ENCODE results near the gene PEMT. TPM values are rescaled to one million over a fixed set of nuclear protein-coding genes. Genes with fewer than 3 reads are reported as not detected.

Gene PEMT
- total and polyA plus RNA-seq, 9 of the 15 experiments (the other 6 are each of a cell fraction or from before 2014, with no cell fraction given) = 1.4 to 36.4 (median 13.6) TPM

DNA sequence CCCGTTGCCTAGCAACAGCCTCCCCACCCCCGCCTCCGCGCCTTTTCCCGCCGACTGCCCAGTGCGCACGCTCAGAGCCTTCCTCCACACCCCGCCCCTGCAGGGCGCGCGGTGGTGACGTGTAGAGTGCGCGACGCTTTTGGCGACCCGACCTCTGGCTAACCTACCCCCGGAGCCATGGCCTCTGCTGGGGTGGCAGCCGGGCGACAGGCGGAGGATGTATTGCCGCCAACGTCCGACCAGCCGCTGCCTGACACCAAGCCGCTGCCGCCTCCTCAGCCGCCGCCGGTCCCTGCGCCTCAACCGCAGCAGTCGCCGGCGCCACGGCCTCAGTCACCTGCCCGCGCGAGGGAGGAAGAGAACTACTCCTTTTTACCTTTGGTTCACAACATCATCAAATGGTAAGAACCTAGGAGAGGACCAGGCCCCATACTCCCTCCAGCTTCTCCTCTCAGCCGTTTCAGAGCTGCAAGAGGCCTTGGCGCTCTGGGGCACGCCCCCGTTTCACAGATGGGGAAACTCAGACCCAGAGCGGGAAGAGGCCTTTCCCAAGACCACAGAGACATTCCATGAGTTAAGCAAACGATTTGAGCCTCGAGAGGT lies 114.5 kb downstream of the PEMT start, which contains the start of gene MED9 (continued):
- TF ChIP-seq HCFC1 (IDR thresholded peaks at IDR 0.05; ENCODE audit: low read depth, low read length) (peak; percentile 83), SRSF1 (IDR thresholded peaks at IDR 0.05; ENCODE audit: low read depth, low read length) (no peak), CHD1 (IDR thresholded peaks at IDR 0.05; ENCODE audit: low read length) (no peak), CBX3 (IDR thresholded peaks at IDR 0.05; ENCODE audit: borderline replicate concordance in 1 of 2, low read length in 2 of 2) (no peak), CHAMP1 (IDR thresholded peaks at IDR 0.05) (no peak), ZNF324 (CRISPR knock-in tag; IDR thresholded peaks at IDR 0.05) (no peak), ZBTB34 (CRISPR knock-in tag; IDR thresholded peaks at IDR 0.05) (no peak), ZNF79 (CRISPR knock-in tag; IDR thresholded peaks at IDR 0.05; ENCODE audit: low read depth) (no peak), ZNF41 (CRISPR knock-in tag; conservative IDR thresholded peaks at IDR 0.05) (no peak)
- TF ChIP-seq, protein P1, sequence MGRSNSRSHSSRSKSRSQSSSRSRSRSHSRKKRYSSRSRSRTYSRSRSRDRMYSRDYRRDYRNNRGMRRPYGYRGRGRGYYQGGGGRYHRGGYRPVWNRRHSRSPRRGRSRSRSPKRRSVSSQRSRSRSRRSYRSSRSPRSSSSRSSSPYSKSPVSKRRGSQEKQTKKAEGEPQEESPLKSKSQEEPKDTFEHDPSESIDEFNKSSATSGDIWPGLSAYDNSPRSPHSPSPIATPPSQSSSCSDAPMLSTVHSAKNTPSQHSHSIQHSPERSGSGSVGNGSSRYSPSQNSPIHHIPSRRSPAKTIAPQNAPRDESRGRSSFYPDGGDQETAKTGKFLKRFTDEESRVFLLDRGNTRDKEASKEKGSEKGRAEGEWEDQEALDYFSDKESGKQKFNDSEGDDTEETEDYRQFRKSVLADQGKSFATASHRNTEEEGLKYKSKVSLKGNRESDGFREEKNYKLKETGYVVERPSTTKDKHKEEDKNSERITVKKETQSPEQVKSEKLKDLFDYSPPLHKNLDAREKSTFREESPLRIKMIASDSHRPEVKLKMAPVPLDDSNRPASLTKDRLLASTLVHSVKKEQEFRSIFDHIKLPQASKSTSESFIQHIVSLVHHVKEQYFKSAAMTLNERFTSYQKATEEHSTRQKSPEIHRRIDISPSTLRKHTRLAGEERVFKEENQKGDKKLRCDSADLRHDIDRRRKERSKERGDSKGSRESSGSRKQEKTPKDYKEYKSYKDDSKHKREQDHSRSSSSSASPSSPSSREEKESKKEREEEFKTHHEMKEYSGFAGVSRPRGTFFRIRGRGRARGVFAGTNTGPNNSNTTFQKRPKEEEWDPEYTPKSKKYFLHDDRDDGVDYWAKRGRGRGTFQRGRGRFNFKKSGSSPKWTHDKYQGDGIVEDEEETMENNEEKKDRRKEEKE (IDR thresholded peaks at IDR 0.05; ENCODE audit: borderline replicate concordance in 1 of 2, control insufficient read depth in 1 of 2, low read depth in 2 of 2, low read length in 1 of 2) = no peak
- TF ChIP-seq, protein P2, sequence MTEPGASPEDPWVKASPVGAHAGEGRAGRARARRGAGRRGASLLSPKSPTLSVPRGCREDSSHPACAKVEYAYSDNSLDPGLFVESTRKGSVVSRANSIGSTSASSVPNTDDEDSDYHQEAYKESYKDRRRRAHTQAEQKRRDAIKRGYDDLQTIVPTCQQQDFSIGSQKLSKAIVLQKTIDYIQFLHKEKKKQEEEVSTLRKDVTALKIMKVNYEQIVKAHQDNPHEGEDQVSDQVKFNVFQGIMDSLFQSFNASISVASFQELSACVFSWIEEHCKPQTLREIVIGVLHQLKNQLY (CRISPR knock-in tag; conservative IDR thresholded peaks at IDR 0.05) = no peak
- TF ChIP-seq, protein P3, sequence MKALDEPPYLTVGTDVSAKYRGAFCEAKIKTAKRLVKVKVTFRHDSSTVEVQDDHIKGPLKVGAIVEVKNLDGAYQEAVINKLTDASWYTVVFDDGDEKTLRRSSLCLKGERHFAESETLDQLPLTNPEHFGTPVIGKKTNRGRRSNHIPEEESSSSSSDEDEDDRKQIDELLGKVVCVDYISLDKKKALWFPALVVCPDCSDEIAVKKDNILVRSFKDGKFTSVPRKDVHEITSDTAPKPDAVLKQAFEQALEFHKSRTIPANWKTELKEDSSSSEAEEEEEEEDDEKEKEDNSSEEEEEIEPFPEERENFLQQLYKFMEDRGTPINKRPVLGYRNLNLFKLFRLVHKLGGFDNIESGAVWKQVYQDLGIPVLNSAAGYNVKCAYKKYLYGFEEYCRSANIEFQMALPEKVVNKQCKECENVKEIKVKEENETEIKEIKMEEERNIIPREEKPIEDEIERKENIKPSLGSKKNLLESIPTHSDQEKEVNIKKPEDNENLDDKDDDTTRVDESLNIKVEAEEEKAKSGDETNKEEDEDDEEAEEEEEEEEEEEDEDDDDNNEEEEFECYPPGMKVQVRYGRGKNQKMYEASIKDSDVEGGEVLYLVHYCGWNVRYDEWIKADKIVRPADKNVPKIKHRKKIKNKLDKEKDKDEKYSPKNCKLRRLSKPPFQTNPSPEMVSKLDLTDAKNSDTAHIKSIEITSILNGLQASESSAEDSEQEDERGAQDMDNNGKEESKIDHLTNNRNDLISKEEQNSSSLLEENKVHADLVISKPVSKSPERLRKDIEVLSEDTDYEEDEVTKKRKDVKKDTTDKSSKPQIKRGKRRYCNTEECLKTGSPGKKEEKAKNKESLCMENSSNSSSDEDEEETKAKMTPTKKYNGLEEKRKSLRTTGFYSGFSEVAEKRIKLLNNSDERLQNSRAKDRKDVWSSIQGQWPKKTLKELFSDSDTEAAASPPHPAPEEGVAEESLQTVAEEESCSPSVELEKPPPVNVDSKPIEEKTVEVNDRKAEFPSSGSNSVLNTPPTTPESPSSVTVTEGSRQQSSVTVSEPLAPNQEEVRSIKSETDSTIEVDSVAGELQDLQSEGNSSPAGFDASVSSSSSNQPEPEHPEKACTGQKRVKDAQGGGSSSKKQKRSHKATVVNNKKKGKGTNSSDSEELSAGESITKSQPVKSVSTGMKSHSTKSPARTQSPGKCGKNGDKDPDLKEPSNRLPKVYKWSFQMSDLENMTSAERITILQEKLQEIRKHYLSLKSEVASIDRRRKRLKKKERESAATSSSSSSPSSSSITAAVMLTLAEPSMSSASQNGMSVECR (CRISPR knock-in tag; IDR thresholded peaks at IDR 0.05) = peak; percentile 87

Data from K562 (cell line).